Measurements from ENCODE around the gene PTPRN2.

DNA sequence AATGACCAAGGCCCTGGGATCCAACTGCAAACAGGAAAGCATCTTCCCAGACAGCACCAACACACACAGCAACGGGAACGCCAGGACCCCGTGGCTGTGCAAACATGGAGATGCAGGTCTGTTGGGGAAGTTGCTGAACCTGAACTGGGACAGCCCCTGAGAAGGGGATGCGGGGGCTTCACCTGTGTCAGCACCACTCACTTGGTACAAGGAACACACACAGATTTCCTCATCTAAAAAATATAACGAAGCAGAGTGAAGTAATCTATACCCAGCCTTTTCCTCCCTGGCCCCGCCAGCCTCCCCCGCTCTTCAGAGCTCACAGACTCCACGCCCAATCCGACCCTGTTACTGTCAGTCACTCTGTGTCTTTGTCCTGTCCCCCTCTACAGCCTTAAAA, 93.0 kb downstream of the PTPRN2 start:
- TF ChIP-seq, protein P1, sequence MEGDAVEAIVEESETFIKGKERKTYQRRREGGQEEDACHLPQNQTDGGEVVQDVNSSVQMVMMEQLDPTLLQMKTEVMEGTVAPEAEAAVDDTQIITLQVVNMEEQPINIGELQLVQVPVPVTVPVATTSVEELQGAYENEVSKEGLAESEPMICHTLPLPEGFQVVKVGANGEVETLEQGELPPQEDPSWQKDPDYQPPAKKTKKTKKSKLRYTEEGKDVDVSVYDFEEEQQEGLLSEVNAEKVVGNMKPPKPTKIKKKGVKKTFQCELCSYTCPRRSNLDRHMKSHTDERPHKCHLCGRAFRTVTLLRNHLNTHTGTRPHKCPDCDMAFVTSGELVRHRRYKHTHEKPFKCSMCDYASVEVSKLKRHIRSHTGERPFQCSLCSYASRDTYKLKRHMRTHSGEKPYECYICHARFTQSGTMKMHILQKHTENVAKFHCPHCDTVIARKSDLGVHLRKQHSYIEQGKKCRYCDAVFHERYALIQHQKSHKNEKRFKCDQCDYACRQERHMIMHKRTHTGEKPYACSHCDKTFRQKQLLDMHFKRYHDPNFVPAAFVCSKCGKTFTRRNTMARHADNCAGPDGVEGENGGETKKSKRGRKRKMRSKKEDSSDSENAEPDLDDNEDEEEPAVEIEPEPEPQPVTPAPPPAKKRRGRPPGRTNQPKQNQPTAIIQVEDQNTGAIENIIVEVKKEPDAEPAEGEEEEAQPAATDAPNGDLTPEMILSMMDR (conservative IDR thresholded peaks at IDR 0.05; ENCODE audit: low read depth, low read length) = no peak
- no peak for TF ChIP-seq EZH2 (IDR thresholded peaks at IDR 0.05; ENCODE audit: borderline replicate concordance, low read depth, low read length, poor library complexity, severe bottlenecking)

Measured in A673 (cell line).